GM12891 (cell line): Measurements from ENCODE around the gene MYH9.
A peak's percentile ranks its signal among the peaks of the same experiment; 100 is the strongest.

Experiments used
- PAX5 ChIP-seq: IDR thresholded peaks from 2 replicates; pipeline ENCODE4 v1.6.1; 2011; ENCODE audit warnings: low read length, moderate library complexity, mild to moderate bottlenecking; ENCODE audit not compliant: insufficient read depth, severe bottlenecking
- POLR2A ChIP-seq: IDR thresholded peaks from 2 replicates; pipeline ENCODE4 v1.6.1; 2011; ENCODE audit warnings: low read depth, low read length, control low read depth
- POLR2AphosphoS5 ChIP-seq: IDR thresholded peaks from 2 replicates; pipeline ENCODE4 v1.6.1; 2011; ENCODE audit warnings: low read depth, low read length, control low read depth
- POU2F2 ChIP-seq: IDR thresholded peaks from 2 replicates; pipeline ENCODE4 v1.6.1; 2011; ENCODE audit warnings: low read depth, mild to moderate bottlenecking, control low read depth, low read length, moderate library complexity
- SPI1 ChIP-seq: IDR thresholded peaks from 2 replicates; pipeline ENCODE4 v1.6.1; 2011; ENCODE audit warnings: low read depth, low read length, control low read depth
- TAF1 ChIP-seq: IDR thresholded peaks from 2 replicates; pipeline ENCODE4 v1.6.1; 2011; ENCODE audit warnings: low read depth, low read length, control low read depth

DNA sequence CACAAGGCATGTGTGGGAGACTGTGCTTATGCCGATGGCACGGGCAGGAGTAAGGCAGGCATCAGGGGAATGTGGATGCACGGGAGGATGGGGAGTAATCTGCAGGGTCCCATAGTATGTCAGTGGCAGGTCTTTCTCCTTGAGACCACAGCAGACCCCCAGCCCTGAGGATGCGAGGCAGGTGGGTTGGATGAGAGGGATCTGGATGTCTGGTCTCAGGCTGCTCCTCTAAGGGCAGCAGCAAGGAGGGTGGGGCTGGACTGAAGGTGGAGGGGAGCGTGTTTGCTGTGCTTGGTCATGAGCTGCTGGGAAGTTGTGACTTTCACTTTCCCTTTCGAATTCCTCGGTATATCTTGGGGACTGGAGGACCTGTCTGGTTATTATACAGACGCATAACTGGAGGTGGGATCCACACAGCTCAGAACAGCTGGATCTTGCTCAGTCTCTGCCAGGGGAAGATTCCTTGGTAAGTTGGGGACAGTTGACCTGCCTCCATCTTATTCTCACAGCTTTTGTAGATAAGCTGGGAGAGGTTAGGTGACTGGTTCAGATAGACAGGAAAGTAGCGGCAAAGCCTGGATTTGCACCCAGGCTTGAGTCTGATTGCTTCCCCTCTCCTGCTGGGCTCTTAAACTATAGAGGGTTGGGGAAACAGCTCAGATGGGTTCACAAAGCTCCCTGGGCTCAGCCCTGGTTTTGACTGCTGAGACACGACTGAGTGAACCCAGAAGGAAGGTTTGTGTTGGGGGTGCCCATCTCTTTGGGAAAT, 134.8 kb downstream of the MYH9 start, which contains the start of gene APOL1:
- no peak for TF ChIP-seq SPI1
- peak; percentile 47; the same call in 1 of the 2 replicates for TF ChIP-seq POLR2A
- TF ChIP-seq POLR2AphosphoS5 = peak; percentile 48; the same call in 1 of the 2 replicates
- TF ChIP-seq PAX5 = no peak
- no peak for TF ChIP-seq TAF1
- TF ChIP-seq POU2F2 = no peak
